Rectal smooth muscle tissue (tissue), 1 donor: Measurements from ENCODE around the gene KANTR.

Source experiments
- H3K27ac ChIP-seq: one replicate; pipeline ENCODE4 v1.7.0; 2013; ENCODE audit warnings: low read depth, low read length, inconsistent platforms
- H3K27me3 ChIP-seq: one replicate; pipeline ENCODE4 v1.7.0; 2013; ENCODE audit warnings: low read length; ENCODE audit not compliant: control insufficient read depth, insufficient read depth
- H3K36me3 ChIP-seq: one replicate; pipeline ENCODE4 v1.7.0; 2013; ENCODE audit warnings: low read length; ENCODE audit not compliant: control insufficient read depth, insufficient read depth
- H3K4me1 ChIP-seq: one replicate; pipeline ENCODE4 v1.7.0; 2013; ENCODE audit warnings: low read length; ENCODE audit not compliant: control insufficient read depth, insufficient read depth
- H3K4me3 ChIP-seq: one replicate; pipeline ENCODE4 v1.7.0; 2013; ENCODE audit warnings: low read length
- H3K9ac ChIP-seq: one replicate; pipeline ENCODE4 v1.7.0; 2013; ENCODE audit warnings: low read length

KANTR gene

GRCh38 chrX:53093748-53094581 lies at the start of gene KANTR:
Gene KANTR, plus strand, starts transcription at chrX:53094142. Its CDS starts 30,131 bp downstream, at chrX:53124273.
- no peak within 1 kb of the TSS for H3K9ac ChIP-seq
- H3K4me3 ChIP-seq, result peak within 1 kb of the TSS; percentile 69
- no peaks in the 10 kb centered on the region for H3K4me1 ChIP-seq
- no peaks in the 10 kb centered on the region for H3K36me3 ChIP-seq
- H3K27me3 ChIP-seq, result peaks cover 3% of the 10 kb centered on the region
- peak within 1 kb of the TSS; percentile 86 for H3K27ac ChIP-seq

- Histone ChIP-seq H3K27me3 (peaks cover under 1% of the 10 kb centered on the region), H3K36me3 (no peaks in the 10 kb centered on the region), H3K9ac (no peak overlapping the region), H3K4me3 (no peak overlapping the region), H3K4me1 (no peaks in the 10 kb centered on the region), H3K27ac (no peak overlapping the region)
Measured at GRCh38 chrX:53044995-53045394, 48.9 kb upstream of the KANTR start.

GRCh38 chrX:53047228-53047627 lies 46.7 kb upstream of the KANTR start:
- Histone ChIP-seq H3K4me1 (no peaks in the 10 kb centered on the region), H3K36me3 (no peaks in the 10 kb centered on the region), H3K27ac (no peak overlapping the region), H3K4me3 (no peak overlapping the region), H3K9ac (no peak overlapping the region), H3K27me3 (peaks cover 2% of the 10 kb centered on the region)

- Histone ChIP-seq H3K27ac (peak within 1 kb of the TSS; percentile 35), H3K4me1 (no peaks in the 10 kb centered on the region), H3K9ac (no peak within 1 kb of the TSS), H3K36me3 (no peaks in the 10 kb centered on the region), H3K27me3 (peaks cover 2% of the 10 kb centered on the region), H3K4me3 (peak within 1 kb of the TSS; percentile 60)
Measured at GRCh38 chrX:53048169-53049126, 45.5 kb upstream of the KANTR start, which contains the start of gene GPR173. Gene GPR173, plus strand, starts transcription at chrX:53048789. Its CDS starts 27,833 bp downstream, at chrX:53076622.

- no peak overlapping the region for H3K27ac ChIP-seq
- no peak overlapping the region for H3K9ac ChIP-seq
- peak overlapping the region; percentile 47 for H3K4me3 ChIP-seq
- peaks cover 2% of the 10 kb centered on the region for H3K27me3 ChIP-seq
- no peaks in the 10 kb centered on the region for H3K4me1 ChIP-seq
- H3K36me3 ChIP-seq, result no peaks in the 10 kb centered on the region
Measured at GRCh38 chrX:53049127-53049517, 44.8 kb upstream of the KANTR start.

GRCh38 chrX:53050841-53051240 lies 43.1 kb upstream of the KANTR start:
- H3K4me1 ChIP-seq, result no peaks in the 10 kb centered on the region
- H3K9ac ChIP-seq, result no peak overlapping the region
- H3K36me3 ChIP-seq, result no peaks in the 10 kb centered on the region
- H3K27me3 ChIP-seq, result peaks cover 2% of the 10 kb centered on the region
- H3K4me3 ChIP-seq, result no peak overlapping the region
- H3K27ac ChIP-seq, result no peak overlapping the region

DNA sequence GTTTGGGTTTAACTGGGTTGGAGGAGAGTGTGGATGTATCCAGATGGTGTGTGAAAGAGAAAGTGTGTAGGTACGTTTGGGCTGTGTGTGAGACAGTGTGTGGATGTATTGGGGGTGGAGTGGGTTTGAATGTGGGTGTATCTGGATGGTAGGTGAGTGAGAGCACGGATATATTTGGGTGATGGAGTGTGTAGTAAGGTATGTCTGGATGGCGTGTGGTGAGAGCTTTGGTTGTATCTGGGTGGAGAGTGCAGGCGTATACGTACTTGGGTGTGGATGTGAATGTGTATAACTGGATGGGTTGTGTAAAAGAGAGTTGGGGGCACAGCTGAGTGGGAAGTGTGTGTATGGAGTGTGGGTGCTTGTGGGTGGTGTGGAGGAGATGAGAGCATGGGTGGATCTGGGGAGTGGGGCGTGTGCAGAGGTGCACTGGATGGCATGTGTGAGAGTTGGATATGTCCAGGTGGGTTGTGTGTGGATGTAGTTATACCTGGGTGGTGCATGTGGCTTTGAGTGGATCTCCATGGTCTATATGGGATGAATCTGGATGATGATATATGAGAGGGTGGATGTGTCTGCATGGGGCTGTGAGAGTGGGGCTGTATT lies 38.6 kb upstream of the KANTR start:
- Histone ChIP-seq H3K27ac (no peak overlapping the region), H3K27me3 (no peaks in the 10 kb centered on the region)

GRCh38 chrX:53056292-53056691 lies 37.6 kb upstream of the KANTR start:
- H3K4me1 ChIP-seq, result no peaks in the 10 kb centered on the region
- no peak overlapping the region for H3K4me3 ChIP-seq
- H3K36me3 ChIP-seq, result no peaks in the 10 kb centered on the region
- no peaks in the 10 kb centered on the region for H3K27me3 ChIP-seq
- no peak overlapping the region for H3K9ac ChIP-seq
- H3K27ac ChIP-seq, result no peak overlapping the region

More for the DNA sequence above, 38.6 kb upstream of the KANTR start:
- Histone ChIP-seq H3K36me3 (no peaks in the 10 kb centered on the region), H3K4me3 (no peak overlapping the region), H3K9ac (no peak overlapping the region), H3K4me1 (no peaks in the 10 kb centered on the region)

DNA sequence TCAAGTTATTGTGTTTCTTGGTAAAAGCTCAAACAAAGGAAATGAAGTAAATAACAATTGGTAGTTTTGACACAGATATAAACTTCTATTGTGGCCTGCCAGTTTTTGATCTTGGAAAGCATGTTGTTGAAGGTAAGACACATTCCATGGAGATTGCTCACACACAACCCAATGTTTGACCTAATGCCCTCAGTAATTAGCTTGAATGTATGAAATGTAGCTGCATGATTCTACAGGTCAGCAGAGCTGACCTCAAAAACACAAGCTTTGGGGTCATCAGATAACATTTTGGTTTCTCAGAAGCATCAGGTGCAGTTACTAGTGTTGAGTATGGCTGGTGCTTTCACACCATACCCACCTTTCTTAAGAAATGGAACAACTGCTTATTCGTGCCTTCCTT lies 28.8 kb upstream of the KANTR start:
- no peaks in the 10 kb centered on the region for H3K27me3 ChIP-seq
- H3K36me3 ChIP-seq, result no peaks in the 10 kb centered on the region
- H3K4me1 ChIP-seq, result no peaks in the 10 kb centered on the region
- H3K4me3 ChIP-seq, result no peak overlapping the region
- no peak overlapping the region for H3K9ac ChIP-seq
- no peak overlapping the region for H3K27ac ChIP-seq

DNA sequence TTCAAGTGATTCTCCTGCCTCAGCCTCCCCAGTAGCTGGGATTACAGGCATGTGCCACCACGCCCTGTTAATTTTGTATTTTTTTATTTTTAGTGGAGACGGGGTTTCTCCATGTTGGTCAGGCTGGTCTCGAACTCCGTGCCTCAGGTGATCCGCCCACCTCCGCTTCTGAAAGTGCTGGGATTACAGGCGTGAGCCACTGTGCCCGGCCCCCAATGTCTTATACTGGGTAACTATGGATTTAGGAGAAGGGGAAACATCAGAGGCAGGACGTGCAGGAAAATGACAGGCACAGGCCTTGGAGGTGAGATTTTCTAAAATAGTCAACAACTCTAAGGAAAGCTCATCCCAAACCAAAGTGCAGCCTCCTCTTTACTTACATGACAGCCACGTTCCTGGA lies 22.9 kb upstream of the KANTR start:
- H3K27me3 ChIP-seq, result no peaks in the 10 kb centered on the region
- no peak overlapping the region for H3K9ac ChIP-seq
- H3K27ac ChIP-seq, result no peak overlapping the region
- H3K4me1 ChIP-seq, result peaks cover 2% of the 10 kb centered on the region
- no peaks in the 10 kb centered on the region for H3K36me3 ChIP-seq
- no peak overlapping the region for H3K4me3 ChIP-seq

DNA sequence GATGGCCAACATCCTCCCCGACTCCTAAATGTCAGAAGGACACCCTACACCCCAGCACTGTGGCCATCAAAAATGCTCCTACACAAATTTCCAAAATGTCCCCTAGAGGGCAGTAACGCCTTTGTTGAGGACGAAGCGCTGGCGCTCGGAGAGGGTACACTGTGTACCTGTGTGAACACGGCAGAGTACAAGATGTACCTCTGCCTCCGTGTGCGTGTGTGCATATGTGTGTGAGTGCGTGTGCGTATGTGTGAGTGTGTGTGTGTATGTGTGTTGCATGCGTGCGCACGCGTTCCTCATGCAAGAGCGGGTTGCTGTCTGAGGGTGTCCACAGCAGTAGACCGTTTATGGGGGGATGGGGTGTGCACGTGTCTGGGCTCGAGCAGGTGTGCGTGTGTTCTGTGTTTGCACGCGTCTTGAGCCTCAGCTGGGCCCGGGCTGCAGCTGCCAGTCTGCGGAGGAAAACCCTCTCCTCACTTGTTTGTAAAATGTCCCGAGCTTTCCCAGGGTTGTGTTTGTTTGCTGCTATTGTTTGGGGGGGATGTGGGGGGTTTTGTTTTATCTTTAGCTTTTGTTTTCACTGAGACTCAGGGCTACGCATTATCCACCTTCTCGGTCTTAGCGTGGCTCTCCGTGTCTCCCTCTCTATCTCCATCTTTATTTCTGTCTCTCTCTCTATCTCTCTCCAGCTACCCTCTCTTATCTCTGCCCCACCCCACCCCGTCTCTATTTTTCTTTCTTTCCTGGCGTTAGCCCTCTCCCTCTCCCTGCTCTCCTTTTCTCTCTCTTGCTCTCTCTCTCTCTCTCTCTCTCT lies 22.1 kb upstream of the KANTR start:
- peak overlapping the region; percentile 76 for H3K27ac ChIP-seq
- H3K9ac ChIP-seq, result no peak overlapping the region
- no peaks in the 10 kb centered on the region for H3K36me3 ChIP-seq
- H3K27me3 ChIP-seq, result no peaks in the 10 kb centered on the region
- peaks cover 2% of the 10 kb centered on the region for H3K4me1 ChIP-seq
- peak overlapping the region; percentile 49 for H3K4me3 ChIP-seq
